Epidermal melanocyte (primary cell): ENCODE results near the gene CRLF2.
"Not testable (repeated sequence)": the region's sequence is repeated elsewhere in the genome, so short reads cannot be mapped to it uniquely, and the experiment has no call there.

Experiments used
- DNase-seq: peaks from one replicate; pipeline ENCODE4 v3.0.0; 2011; ENCODE audit warnings: low spot score; ENCODE audit not compliant: insufficient read length

CRLF2 gene, protein sequence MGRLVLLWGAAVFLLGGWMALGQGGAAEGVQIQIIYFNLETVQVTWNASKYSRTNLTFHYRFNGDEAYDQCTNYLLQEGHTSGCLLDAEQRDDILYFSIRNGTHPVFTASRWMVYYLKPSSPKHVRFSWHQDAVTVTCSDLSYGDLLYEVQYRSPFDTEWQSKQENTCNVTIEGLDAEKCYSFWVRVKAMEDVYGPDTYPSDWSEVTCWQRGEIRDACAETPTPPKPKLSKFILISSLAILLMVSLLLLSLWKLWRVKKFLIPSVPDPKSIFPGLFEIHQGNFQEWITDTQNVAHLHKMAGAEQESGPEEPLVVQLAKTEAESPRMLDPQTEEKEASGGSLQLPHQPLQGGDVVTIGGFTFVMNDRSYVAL

DNA sequence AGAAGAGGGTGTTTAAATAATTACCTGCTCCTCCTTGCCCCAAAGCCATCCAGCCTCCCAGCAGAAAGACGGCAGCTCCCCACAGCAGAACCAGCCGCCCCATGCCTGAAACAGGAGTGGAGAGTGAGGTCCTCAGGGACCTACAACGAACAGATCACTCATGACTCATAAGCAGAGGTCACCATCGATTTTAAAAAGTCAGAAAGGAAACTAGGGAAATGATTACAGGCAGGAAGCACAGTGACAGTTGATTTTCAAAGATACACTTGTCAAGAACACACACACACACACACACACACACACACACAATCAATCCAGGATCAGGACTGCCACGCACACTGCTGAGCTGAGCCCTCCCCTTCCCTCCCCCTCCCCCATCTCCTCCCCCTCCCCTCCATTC is at the start of gene CRLF2:
TSS of gene CRLF2 (minus strand) at position 118 of the 400 bp plus-strand sequence. CDS start at position 103, 15 bp downstream.
- no peak for DNase-seq

DNA sequence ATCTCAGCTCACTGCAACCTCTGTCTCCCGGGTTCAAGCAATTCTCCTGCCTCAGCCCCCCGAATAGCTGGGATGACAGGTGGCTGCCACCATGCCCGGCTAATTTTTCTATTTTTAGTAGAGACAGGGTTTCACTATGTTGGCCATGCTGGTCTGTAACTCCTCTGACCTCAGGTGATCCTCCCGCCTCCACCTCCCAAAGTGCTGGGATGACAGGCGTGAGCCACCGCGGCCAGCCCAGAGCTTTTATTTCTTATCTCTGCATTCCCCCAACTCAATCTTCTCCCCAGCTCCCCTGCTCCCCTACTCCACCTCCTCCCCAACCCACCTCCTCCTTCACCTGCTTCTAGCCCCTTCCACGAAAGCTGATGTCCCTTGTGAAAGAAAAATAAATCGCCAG is 49.3 kb upstream of the CRLF2 start:
- not testable (repeated sequence) for DNase-seq

DNA sequence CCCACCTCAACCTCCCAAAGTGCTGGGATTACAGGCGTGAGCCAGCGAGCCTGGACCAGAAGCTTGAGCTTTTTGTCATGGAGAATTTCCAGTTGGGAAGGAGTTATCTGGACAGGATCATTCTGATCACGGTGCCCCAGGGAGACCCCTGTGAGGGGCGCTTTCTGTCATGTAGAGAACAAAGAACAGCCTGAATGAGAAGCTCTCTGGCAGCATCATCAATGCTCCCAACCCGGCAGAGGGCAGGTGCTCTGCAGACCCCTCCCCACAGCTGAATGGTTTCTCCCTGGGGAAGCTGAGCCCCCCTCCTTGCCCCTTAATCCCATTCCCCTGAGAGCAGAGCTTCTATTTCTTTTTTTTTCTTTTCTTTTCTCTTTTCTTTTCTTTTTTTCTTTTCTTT is 48.8 kb upstream of the CRLF2 start:
- DNase-seq, result no peak

DNA sequence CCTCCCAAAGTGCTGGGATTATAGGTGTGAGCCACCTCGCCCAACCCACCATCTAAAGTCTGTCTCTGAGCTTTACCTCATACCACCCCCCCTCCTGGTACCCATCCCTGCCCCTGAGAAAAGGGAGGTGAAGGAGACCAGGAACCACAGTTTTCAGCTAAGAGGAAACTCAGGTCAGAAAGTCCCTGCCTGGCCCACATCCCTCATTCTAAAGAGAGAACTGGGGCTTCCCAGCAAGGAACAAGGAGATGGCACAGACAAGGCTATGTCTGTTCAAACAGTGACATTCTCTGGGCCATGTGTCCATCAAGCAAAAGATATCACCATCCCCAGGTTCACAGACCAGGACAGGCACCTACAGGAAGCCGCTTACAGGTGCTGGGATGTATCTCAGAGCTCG is 40.4 kb upstream of the CRLF2 start:
- DNase-seq, result no peak

DNA sequence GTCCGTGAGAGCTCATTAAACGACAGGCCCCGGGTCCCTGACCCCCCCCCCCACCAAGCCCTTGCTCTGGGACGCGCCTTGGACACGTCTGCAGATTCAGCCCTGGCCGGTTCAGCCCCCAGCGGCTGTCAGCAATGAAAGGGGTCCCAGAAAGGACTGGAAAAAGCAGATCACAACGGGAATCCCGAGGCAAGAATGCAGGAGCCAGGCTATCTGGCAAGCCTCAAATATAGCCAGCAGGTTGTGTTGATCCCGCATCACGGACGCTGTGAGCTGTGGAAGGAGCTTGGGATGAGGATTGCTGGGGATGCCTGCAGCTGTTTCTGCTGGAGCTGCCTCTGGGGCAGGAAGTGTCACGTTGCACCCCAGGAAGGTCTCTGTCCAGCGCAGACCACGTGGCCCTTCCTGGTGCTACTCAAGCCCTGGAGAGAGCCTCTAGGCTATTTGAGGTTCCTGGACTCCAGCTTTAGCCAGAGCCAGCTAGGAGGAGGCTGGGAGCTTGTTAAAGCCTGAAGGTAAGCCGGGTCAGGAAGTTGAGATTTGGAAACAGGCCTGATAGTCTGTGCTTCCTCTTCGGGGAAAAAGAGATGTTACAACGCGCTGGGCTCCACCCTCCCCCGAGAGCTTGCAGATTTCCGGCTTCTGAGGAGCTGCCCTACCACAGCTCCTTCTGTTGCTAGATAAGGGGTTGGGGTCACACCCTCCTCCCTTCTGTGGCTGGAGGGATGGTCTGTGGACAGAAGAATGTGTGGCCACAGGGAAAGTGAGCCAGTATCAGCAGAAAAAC is 36.8 kb upstream of the CRLF2 start:
- DNase-seq, result no peak

DNA sequence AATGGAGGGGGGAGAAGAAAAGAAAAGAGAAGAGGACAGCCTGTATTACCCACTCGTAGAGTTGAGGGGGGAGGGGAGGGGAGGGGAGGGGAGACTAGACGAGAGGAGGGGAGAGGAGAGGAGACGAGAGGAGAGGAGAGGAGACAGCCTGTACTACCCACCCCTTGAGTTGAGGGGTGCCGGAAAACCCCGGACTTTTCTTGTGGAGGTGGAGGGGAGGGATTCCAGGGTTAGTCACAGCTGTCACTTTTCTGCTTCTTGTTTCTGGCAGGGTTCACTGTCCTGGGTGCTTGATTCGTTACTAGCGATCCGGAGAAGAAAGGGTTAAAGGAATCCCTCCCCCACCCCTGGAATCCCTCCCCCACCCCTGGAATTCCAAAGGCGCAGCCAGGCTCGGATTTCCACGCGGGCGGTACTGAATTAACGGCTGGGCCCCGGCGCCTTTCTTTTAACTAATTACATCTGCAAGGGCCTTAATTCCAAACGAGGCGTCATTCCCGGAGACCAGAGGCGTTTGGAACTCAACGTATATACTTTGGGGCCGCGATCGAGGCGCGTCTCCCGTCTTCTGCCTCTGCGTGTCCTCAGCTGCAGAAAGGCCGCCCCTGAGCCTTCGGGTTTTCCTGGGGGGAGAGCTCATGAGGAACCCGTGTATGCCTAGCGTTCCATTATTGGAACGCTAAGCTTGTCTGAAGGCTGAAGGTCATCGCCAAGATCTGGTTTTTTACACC is 36.0 kb upstream of the CRLF2 start:
- DNase-seq, result no peak

DNA sequence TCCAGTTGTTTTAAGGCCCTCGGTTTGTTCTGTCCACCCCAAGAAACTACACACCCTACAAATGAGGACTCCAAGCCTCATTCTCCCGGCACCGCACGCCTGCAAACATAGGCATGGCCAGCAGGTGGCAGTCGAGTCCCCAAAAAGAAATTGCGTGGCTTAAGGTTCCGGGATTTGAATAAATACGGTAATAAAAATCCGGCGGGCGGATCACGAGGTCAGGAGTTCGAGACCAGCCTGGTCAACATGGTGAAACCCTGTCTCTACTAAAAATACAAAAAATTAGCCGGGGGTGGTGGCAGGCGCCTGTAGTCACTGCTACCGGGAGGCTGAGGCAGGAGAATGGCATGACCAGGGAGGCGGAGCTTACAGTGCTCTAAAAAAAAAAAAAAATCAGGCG is 34.4 kb upstream of the CRLF2 start:
- DNase-seq, result no peak

DNA sequence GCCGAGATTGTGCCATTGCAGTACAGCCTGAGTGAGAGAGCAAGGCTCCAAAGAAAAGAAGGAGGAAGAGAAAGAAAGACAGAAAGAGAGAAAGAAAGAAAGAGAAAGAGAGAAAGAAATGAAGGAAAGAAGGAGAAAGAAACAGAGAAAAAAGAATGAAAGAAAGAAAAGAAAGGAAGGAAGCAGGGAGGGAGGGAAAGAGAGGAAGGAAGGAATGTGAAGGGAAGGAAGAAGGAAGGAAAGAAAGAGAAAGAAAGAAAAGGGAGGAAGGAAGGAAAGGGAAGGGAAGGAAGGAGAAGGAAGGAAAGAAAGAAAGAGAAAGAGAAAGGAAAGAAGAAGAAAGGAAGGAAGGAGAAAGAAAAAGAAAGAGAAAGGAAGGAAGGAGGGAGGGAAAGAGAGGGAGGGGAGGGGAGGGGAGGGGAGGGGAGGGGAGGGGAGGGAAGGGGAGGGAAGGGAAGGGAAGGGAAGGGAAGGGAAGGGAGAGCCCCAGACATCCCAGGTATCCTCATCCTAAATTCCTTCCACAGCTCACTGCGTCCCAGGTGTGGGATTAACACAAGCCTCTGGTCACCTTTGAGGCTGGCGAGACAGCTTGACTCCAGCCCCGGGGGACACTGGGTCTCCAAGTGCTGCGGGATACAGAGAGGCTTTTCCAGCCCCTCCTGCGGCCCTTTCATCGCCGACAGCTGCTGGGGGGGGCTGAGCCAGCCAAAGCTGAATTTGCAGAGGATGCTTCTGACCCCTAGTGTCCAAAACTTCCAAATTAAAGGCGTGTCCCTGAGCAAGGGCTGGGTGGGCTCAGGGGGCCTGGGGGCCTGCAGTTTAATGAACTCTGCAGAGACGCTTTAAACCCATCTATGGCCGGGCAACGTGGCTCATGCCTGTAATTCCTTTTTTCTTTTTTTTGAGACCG is 32.0 kb upstream of the CRLF2 start:
- no peak for DNase-seq

DNA sequence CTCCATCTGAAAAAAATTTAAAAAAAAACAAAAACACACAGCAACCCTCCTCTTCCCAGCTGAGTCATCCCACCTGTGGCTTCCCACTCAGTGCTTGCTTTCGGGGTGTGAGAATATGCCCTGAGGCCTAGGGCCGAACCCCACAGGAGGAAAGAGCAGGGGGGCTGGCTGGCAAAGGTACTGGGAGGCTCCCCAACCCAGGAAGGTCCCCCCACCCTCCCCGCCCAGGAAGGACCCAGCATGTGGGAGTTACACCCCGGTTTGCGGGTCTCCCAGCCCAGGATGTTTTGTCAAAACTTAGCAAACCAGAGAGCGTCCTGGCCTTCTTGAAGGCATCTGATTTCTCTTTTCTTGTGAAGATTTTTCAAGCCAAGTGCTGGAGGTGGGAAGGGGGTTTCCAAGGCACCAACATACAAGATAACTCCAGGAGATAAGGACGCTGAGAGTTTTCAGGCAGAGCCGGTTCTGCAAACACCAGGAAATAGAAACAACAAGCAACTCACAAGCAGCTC is 30.5 kb upstream of the CRLF2 start:
- no peak for DNase-seq

DNA sequence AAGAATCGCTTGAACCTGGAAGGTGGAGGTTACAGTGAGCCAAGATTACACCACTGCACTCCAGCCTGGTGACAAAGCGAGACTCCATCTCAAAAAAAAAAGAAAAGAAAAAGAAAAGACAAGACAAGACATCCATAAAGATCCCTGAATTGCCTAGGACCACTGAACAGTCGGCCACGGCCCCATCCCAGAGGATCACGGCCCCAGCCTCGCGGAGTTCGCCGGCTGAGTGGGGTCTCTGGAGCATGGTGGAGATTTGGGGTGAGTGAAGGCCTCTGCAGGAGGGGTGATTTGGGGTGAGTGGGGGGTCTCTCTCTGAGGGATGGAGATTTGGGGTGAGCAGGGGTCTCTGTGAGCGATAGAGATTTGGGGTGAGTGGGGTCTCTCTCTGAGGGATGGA is 28.1 kb upstream of the CRLF2 start:
- DNase-seq, result not testable (repeated sequence)

DNA sequence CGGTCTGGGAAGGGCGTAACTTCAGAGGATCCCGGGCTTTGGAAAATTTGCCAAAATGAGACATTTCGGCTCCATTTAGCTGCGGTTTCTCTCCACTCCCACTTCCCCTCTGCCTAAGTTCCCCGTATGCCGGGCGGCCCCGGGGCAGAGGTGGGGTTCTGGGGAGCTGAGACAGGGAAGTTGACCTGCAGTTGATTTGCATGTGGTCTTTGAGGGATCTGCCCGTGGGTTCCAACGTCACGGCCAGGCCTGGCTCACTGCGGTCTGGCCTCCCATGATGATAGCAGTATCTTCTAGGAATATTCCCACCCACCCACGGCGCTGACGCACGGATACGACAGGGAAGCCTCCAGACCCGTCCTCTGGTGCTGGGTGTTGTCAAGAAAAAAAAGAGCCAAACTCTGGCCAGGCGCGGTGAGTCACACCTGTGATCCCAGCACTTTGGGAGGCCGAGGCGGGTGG is 27.3 kb upstream of the CRLF2 start:
- no peak for DNase-seq

DNA sequence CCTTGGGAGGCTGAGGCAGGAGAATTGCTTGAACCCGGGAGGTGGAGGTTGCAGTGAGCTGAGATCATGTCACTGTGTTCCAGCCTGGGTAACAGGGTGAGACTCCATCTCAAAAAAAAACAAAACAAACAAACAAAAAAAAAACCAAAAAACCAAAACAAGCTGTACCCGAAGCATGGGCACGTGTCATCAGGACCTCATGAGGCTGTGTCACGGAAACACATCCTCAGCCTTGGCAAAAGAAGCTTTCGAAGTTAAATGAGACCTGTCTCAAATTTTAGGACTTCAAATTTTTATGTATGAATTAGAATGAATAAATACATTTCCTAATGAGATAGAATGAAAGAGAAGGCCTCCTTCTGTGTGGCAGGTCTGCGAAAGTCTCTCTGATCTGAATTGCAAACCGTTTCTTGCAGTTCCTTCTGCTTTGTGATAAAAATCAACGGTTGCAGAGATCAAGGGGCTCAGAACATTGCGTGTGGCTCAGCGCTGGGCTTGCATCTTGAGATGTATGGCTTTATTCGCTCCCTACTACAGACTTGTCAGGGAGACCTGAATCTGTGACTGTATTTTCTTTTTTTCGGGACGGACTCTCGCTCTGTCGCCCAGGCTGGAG is 19.5 kb upstream of the CRLF2 start:
- DNase-seq, result no peak

DNA sequence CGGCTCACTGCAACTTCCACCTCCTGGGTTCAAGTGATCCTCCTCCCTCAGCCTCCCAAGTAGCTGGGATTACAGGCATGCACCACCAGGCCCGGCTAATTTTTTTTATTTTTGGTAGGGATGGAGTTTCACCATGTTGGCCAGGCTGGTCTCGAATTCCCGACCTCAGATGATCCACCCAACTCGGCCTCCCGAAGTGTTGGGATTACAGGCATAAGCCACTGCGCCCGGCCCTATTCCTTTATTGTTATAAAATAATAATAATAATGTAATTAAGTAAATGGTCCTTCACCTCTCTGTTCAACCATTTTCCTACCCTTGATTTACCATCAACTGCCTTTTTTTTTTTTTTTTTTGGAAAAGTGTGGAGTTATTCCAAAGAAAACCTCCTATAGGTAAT is 15.7 kb upstream of the CRLF2 start:
- not testable (repeated sequence) for DNase-seq

DNA sequence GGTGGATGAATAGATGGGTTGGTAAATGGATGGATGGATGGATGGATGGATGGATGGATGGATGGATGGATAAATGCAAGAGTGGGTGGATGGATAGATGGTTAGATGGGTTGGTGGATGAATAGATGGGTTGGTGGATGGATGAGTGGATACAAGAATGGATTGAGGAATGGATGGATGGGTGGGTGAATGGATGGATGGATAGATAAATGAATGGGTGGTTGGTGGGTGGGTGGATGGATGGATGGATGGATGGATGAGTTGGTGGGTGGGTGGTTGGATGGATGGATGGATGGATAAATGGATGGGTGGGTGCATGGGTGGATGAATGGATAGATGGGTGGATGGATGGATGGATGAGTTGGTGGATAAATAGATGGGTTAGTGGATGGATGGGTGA is 13.8 kb upstream of the CRLF2 start:
- no peak for DNase-seq

DNA sequence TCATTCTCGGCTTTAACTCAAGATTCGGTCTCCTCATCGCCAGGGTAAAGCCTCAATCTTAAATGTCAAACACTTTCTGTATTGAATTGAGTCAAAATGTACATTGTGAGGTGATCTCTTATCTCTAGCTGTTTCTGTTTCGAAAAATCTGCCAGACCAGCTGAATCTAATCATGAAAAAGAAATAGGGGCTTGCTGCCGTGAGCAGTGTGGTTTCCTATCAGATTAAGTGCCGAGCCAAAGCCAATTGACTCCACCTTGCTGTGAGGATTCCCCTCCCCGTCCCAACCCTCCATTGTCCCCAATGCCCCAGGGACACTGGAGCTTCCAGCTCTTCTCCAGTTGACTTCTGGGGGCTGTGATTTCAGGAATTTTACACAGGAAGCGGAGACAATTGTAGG is 12.5 kb upstream of the CRLF2 start:
- no peak for DNase-seq

DNA sequence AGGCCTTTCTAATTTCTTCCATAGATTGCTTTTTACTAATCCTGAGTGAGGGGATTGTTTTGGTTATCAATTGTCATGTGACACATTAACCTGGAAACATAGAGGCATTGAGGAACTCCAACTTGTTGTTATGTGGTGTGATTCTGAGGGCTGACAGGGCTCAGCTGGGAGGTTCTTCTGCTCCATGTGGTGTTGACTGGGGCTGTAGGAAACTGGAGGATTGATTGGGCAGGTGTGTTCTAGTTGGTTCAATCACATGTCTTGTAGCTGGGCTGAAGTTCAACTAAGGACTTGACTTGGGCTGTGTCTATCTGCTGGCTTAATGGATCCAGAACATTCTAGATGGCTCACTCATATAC is 10.8 kb upstream of the CRLF2 start:
- no peak for DNase-seq

DNA sequence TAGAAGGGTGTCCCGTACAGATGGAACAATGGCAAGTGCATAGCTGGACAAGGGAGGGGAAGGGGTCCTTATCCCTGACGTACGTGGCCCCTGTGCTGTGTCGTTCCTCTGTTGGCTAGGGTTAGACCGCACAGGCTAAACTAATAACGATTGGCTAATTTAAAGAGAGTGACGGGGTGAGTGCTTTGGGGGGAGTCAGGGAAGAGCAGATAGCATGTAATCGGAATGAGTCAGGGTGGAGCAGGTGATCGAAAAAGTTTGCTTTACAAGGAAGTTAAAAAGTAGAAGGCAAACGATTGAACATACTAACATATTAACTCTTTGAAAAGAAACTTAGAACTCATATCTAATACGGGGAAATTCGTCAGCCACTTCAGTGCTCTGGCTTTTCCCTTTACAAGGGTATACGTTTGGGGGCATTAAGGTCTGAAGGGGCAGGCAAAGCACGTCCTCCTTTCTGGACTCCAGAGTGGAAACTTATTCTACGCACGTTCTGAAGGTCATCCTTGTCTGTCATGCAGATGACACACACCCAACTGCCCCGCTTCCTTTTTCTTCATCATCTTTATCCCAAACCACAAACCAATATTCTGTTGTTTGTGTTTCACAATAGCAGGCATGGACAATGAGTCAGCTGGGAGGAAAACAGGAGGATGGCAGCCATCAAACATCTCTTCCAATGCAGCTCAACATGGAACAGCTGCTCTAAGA is 10.2 kb upstream of the CRLF2 start:
- DNase-seq, result no peak

DNA sequence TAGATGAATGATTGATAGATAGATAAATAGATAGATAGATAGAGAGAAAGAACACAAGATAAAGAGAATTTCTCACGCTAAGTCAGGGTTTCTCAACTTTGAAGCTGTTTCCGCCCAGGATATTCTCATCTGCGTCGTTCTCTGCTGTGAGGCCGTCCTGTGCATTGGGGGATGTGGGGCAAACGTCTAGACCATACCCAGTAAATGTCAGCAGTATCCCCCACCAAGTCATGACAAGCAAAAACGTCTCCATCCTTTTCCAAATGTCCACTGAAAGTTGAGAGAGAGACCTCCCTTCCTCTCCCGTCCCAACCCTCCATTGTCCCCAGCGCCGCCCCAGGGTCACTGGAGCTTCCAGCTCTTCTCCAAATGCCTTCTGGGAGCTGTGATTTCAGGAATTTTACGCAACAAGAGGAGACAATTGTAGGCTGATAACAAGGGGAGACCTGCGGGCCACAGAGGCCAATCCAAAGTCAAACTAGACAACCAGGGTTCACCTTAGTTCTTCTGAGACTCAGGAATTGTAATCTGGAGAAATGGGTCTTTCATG is 8.9 kb upstream of the CRLF2 start:
- DNase-seq, result no peak

DNA sequence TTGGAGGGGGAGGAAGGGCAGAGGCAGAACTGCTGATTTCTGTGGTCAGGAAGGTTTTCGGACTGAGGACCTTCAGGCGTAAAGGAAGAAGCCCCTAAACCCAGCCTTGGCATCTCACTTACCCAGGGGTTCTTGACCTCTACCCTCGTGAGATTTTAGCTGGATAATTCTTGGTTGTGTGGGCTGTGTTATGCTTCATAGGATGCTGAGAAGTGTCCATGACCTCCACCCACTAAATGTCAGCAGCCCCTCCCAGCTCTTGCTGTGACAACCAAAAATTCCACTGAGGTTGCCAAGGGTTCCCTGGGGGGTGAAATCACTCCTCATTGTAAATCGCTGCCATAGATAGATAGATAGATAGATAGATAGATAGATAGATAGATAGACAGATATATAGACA is 5.8 kb upstream of the CRLF2 start:
- no peak for DNase-seq
